Sciatic nerve (tissue), 2 donors: ENCODE measurements around the gene DDX56. TPM values are rescaled to one million over a fixed set of nuclear protein-coding genes. Genes with fewer than 3 reads are reported as not detected.

Experiments
- ATAC-seq: fragments of 200-7000 bp; cut with Tn5 transposase; one replicate; pipeline ENCODE4 v1.9.1; 2020; ENCODE audit warnings: mild to moderate bottlenecking, moderate library complexity
- DNase-seq: peaks from one replicate; pipeline ENCODE4 v3.0.0-alpha.2; 2020; ENCODE audit warnings: low spot score
- intact Hi-C: fragments of 100-400 bp; cut with DNase I; formaldehyde crosslinking; loops from one replicate; pipeline ENCODE4 v1.14.2; 2022
- total RNA-seq: library from RNA; stranded (reverse); fragmentation: NEBNext Ultra II Directional; extraction: Animal tissue kit (Norgen Biotek cat#: 25700); gene quantifications from one replicate; pipeline ENCODE4 v1.2.1, GENCODE V29; 2021
- donor health status: DM: no; HTN: no; CAD: no.
- donor health status: DM: no; HTN: no; CAD: no.

DDX56 gene
- total RNA-seq, 1 donor from 2014 or later, result 58.4 TPM

DNA sequence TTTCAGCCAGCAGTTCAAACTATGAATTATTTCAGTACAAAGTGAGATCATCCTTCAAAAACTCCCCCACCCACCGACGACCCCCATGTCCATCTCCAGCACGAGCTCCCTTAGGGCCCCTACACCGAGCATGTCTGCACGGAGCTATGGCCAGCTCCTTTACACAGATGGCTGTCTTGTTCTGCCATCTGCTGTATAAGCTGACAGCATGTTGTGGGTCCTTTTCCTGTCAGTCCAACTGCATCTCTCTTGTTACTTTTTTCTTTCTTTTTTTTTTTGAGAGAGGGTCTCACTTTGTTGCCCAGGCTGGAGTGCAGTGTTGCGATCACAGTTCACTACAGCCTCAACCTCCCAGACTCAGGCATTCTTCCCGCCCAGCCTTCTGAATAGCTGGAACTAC, 54.2 kb downstream of the DDX56 start:
- intact Hi-C loops, result no loop called here
- no peak for ATAC-seq
- no peak for DNase-seq

DNA sequence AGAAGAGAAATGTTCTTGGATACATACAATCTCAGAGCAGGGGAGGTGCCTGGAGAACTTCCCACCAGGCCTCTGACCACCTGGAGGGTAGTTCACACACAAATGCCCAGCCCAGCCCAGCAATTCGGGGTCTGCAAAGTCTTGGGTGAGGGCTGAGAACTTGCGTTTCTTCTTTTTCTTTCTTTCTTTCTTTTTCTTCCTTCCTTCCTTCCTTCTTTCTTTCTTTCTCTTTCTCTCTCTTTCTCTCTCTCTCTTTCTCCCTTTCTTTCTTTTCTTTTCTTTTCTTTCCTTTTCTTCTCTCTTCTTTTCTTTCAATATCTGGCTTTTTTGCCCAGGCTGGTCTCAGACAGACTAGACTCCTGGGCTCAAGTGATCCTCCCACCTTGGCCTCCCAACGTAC, 54.9 kb downstream of the DDX56 start:
- no peak for ATAC-seq
- intact Hi-C loops, result no loop called here
- DNase-seq, result no peak

DNA sequence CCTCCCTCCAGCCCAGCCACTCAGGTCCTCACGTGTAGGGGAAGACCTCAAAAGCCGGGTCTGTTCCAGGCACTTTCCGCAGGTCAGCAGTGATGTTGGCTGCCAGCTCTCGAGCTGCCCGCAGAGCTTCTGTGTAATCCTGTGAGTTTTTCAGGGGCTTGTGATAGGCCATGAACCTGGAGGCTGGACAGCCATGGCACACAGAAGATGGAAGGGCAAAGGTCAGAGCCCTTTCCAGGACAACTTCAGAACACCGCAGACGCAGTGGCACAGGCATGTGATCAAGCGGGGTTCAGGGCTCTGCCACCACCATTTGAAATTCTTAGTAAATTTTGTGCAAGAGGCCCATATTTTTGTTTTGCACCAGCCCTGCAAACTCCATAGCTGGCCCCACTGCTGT, 56.5 kb downstream of the DDX56 start:
- DNase-seq (no peak), ATAC-seq (no peak)
- intact Hi-C loops, result no loop called here

Other genes with a start within 250 kb of the DDX56 start
- gene CAMK2B, start 248.3 kb downstream of the DDX56 start, total RNA-seq, result 26.9 TPM
- 101 TPM for gene NUDCD3, start 83.2 kb downstream of the DDX56 start, total RNA-seq
- gene NPC1L1, start 32.6 kb downstream of the DDX56 start, total RNA-seq, result 0.45 TPM
- 67.9 TPM for gene TMED4, start 8.3 kb upstream of the DDX56 start, total RNA-seq
- 91.3 TPM for gene OGDH, start 32.7 kb upstream of the DDX56 start, total RNA-seq
- 92.7 TPM for gene ZMIZ2, start 174.9 kb upstream of the DDX56 start, total RNA-seq
- gene PPIA, start 222.8 kb upstream of the DDX56 start, total RNA-seq, result 637 TPM